GM19328 (cell line): ENCODE measurements around the gene MTAP.

Source experiments
- ATAC-seq: cut with Tn5 transposase; IDR thresholded peaks from one replicate; pipeline ENCODE4 v1.9.1; 2021; ENCODE audit warnings: mild to moderate bottlenecking, moderate library complexity; ENCODE audit not compliant: unreplicated experiment

The MTAP gene

GRCh38 chr9:21802418-21803000, at the start of gene MTAP:
MTAP (plus strand) TSS chr9:21802636; CDS start chr9:21802749, 113 bp downstream.
- ATAC-seq = peak; percentile 89

- no peak for ATAC-seq
These were observed 48.9 kb upstream of the MTAP start for GRCh38 chr9:21753523-21753922.

GRCh38 chr9:21754741-21755140, 47.7 kb upstream of the MTAP start:
- no peak for ATAC-seq

GRCh38 chr9:21758540-21758939, 43.9 kb upstream of the MTAP start:
- ATAC-seq = no peak

GRCh38 chr9:21761309-21761901, 41.0 kb upstream of the MTAP start:
- ATAC-seq = peak; percentile 72

GRCh38 chr9:21762064-21762463, 40.4 kb upstream of the MTAP start:
- ATAC-seq = no peak

- ATAC-seq = no peak
These were observed 37.6 kb upstream of the MTAP start for GRCh38 chr9:21764846-21765245.

GRCh38 chr9:21766096-21766495, 36.3 kb upstream of the MTAP start:
- ATAC-seq = no peak

- no peak for ATAC-seq
These were observed 31.4 kb upstream of the MTAP start for GRCh38 chr9:21770871-21771560.

GRCh38 chr9:21777701-21778100, 24.7 kb upstream of the MTAP start:
- ATAC-seq = no peak

- ATAC-seq = no peak
These were observed 24.1 kb upstream of the MTAP start for GRCh38 chr9:21778304-21778703.

GRCh38 chr9:21779397-21779796, 23.0 kb upstream of the MTAP start:
- no peak for ATAC-seq

- ATAC-seq = no peak
These were observed 20.8 kb upstream of the MTAP start for GRCh38 chr9:21781656-21782055.

- no peak for ATAC-seq
These were observed 20.2 kb upstream of the MTAP start for GRCh38 chr9:21782205-21782604.

GRCh38 chr9:21788752-21789151, 13.7 kb upstream of the MTAP start:
- no peak for ATAC-seq

- peak; percentile 97 for ATAC-seq
These were observed 12.8 kb upstream of the MTAP start for GRCh38 chr9:21789541-21790037.

GRCh38 chr9:21795483-21795882, 7.0 kb upstream of the MTAP start:
- ATAC-seq = no peak

- ATAC-seq = no peak
These were observed 5.7 kb upstream of the MTAP start for GRCh38 chr9:21796768-21797167.

GRCh38 chr9:21800931-21801682, 1.3 kb upstream of the MTAP start:
- no peak for ATAC-seq

- ATAC-seq = peak; percentile 25
These were observed 586 bp upstream of the MTAP start for GRCh38 chr9:21801683-21802417.

GRCh38 chr9:21803649-21804048, 1.2 kb downstream of the MTAP start:
- no peak for ATAC-seq
